Right ventricle myocardium superior (tissue), 1 donor: ENCODE data around the gene LEF1. TPM values are rescaled to one million over a fixed set of nuclear protein-coding genes. Genes with fewer than 3 reads are reported as not detected.

Experiments
- ATAC-seq: fragments of 200-7000 bp; cut with Tn5 transposase; one replicate; pipeline ENCODE4 v1.9.1; 2020; ENCODE audit warnings: mild to moderate bottlenecking; ENCODE audit not compliant: poor library complexity
- DNase-seq: peaks from one replicate; pipeline ENCODE4 v3.0.0-alpha.2; 2020
- intact Hi-C: fragments of 100-400 bp; cut with DNase I; formaldehyde crosslinking; loops from one replicate; pipeline ENCODE4 v1.11.2; 2022
- total RNA-seq: library from RNA; stranded (reverse); fragmentation: NEBNext Ultra II Directional; extraction: Animal tissue kit (Norgen Biotek cat#: 25700); gene quantifications from one replicate; pipeline ENCODE4 v1.2.1, GENCODE V29; 2021
- donor health status: DM: no; HTN: yes; CAD: no; lungs with severe emphysema.

The LEF1 gene
- total RNA-seq, 1 donor from 2014 or later = 0.51 TPM

DNA sequence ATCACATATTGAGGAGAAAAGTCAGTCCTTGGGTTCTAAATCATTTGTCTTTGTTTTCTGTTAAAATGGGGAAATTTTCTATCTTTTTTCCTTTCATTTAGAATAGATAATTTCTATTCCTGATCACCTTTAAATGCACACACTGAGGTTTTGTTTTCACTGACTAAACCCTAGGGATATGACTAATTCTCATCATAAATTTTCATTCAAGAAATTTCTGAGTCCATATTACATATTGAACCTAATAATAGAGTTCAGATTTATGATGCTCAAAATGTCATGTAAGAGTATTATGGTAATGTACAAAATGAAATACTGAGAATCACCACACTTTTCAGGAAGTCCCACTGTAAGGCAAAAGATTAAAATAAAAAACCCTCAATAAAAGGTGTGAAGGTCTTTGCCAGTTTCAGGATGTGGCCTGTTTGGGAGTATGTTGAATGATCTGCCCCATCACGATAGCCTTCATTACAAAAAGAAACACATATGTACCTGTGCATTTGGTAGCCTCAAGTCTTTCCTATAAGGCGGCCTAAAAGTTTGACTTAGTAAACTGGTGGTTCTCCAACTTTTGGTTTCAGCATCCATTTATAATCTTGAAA is 49.4 kb downstream of the LEF1 start:
- ATAC-seq (no peak), DNase-seq (no peak)
- intact Hi-C loops = no loop called here

DNA sequence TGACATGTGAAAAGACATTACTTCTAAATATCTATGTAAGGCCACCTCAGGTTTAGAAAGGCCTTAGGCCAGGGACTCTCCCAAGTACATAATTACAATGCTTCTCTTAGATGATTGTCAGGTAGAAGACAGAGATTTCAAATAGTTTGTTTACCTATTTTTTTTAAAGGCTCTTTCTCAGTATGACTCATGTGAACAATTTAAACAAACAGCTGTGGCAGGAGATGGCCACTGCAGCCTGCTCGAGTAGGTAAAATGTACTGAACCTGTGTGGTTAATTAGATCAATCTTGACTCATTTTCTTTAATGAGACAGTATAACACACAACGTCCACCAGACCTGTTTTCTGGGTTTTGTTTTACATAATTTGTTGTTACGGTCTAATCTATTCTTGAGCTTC is 50.2 kb downstream of the LEF1 start:
- intact Hi-C loops = no loop called here

DNA sequence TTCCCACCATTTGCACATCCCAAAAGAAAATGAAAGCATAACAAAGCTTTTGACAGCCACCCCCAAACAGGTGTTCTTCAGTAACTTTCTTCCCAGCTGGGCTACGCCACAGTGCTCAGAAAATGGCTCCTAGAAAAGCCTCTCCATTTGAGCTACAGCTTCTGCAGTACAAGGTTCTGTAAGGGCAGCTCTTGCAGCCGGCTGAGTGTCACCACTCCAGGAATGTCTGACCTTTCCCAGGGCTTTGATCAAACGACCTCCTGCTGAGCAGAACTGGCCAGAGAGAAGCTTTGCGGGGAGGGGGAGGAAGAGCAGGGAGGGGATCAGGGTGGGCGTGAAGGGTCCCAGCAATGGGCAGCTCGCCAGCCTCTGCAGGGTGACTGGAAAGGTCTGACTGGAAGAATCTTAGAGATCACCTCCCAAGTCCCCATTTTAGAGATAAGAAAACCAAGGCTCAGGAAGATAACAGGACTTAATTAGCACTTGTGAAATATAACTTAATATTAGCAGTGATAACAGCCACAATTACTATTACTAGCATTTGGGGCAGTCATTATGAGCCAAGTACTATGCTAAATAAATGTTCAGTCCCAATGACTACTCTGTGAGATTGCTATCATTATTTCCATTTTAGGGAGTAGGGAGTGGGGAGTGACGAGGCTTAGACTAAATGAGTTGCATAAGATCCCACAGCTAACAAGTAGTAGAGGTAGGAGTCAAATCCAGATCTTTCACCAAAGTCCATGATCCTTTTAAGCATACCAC is 51.1 kb downstream of the LEF1 start:
- ATAC-seq (no peak), DNase-seq (no peak)
- intact Hi-C loops = no loop called here

More for the DNA sequence above, 50.2 kb downstream of the LEF1 start:
- ATAC-seq (no peak), DNase-seq (no peak)

DNA sequence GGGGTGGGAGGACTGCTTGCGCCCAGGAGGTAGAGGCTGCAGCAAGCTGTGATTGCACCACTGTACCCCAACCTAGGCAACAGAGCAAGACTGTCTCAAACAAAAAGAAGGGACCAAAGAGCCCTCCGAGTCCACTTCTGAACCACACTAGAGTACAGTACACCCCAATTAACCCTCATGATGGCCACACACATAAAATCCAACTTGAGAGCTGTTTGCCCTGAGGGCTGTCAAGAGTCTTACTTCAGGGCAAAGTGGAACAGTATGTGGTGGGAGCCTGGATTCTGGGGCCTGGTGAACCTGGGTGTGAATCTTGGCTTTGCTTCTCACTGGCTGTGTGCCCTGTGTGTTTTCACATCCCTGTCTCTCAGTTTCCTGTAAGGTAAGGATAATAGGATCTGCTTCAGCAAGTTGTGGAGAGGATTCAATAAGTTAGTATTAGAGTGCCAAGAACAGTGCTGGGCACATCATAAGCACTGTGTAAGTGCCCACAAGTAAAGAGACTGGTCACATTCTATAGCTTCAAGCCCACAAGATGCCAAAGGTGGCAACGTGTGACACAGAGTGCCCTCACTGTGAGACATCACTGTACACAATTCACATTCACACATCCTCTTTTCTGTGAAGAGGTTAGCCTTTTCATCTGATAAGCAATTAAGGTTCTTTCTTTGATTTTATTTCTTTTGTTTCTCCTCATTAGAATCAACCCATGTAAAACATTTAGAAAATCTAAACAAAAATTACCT is 52.1 kb downstream of the LEF1 start:
- intact Hi-C loops = no loop called here
- DNase-seq (no peak), ATAC-seq (no peak)

DNA sequence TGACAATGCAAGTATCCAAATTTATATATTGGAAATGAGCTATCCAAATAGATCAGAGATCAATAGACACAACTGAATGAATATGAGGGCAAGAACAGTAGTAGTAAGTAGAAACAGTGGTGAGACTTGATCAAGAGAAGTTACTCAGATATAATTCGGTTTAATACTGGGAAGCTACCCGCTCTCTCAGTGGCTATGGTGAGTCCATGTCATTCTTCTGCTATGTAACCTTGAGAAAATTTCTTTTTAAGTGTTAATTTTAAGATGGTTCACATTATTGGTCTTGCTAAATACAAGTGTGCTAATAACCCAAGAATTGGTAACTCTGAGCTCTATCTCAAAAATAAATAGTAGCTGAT is 53.6 kb downstream of the LEF1 start:
- ATAC-seq = no peak
- intact Hi-C loops = no loop called here
- no peak for DNase-seq

DNA sequence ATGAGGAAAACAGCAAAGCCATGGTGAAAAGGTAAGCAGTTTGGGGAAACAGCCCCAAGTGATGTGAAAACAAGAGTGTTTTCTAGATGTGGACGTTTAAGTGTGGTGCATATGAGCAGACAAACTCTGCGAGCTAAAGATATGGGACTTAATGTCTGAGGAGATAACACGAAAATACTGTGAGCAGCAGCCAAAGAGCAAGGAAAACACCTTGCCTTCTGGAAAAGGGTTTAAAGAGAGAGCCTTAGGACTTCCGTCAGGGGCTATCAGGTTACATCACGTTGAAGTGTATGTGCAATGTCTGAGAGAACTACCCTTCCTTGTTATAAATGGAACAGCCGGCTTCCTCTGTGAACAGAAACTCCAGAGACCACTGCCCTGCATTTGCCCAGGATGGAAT is 54.2 kb downstream of the LEF1 start:
- DNase-seq (no peak), ATAC-seq (no peak)
- intact Hi-C loops = no loop called here

DNA sequence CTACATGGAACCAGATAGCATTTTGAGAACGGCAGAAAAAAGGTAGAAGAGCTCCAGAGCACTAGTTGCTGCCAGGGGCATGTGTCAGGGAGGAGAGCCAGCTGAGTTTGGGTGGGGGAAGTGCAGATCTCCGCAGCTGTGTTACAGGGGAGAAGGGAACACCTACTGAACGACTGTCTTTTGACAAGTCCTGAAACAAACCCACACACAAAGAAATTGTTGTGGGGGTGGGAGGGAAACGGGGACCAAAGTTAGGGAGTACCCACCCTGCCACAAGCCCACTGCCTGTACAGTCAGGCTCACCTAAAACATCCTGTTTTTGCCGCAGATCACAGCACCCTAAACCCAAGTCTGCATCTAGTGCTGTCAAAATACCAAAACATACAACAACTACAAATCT is 55.5 kb downstream of the LEF1 start:
- intact Hi-C loops = no loop called here
- ATAC-seq (no peak), DNase-seq (no peak)

DNA sequence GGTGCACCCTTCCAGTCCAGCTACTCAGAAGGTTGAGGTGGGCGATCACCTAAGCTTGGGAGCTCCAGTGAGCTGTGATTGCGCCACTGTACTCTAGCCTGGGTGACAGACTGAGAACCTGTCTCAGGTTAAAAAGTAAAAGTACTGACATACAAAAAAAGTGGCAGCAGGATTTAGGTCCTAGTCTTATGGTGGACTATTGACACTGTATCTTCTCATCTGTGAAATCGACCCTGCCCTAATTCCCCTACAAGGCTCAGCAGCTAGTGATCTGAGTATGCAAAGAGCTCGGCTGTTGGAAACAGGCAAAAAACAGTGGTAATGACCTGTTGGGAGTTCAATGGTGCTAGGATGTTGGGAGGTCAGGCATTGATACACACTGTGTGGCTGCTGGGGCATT is 57.0 kb downstream of the LEF1 start:
- ATAC-seq (no peak), DNase-seq (no peak)
- intact Hi-C loops = no loop called here

DNA sequence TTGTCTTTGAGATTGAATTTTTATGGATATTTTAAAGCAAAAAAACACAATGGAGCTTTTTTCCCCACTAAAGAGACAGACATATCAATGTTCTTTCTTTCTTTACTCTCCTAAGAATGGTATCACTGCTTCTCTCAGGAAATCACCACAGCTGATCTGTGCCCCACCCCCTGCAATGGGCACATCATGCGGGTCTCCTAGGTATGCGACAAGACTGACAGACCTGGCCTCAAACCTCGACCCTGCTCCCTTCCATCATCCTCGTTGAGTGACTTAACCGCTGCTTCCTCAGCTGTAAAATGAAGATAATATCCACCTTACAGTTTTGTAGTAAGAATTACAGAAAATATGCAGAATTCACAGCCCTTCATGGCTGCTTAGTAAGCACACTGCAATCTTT is 58.3 kb downstream of the LEF1 start:
- DNase-seq (no peak), ATAC-seq (no peak)
- intact Hi-C loops = no loop called here

DNA sequence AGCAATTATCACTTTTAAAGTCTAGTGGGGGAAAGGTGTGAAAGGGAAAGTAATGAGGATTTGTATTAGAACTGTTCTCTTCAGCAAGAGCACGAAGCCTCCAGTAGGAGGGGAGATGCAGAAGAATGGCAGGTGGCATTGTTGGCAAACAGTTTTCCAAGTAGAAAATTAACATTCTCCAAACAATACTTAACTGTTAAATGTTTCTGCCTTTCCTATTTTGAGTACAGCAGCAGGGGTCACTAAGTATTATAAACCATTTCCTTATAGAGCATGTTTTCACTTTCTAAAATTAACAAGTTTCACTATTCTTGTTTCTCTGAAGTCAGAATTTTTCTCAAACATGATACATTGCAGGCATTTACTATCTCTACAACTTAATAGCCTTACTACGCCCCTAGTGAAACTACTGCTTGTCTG is 58.7 kb downstream of the LEF1 start:
- intact Hi-C loops = no loop called here
- DNase-seq = no peak
- ATAC-seq = no peak

DNA sequence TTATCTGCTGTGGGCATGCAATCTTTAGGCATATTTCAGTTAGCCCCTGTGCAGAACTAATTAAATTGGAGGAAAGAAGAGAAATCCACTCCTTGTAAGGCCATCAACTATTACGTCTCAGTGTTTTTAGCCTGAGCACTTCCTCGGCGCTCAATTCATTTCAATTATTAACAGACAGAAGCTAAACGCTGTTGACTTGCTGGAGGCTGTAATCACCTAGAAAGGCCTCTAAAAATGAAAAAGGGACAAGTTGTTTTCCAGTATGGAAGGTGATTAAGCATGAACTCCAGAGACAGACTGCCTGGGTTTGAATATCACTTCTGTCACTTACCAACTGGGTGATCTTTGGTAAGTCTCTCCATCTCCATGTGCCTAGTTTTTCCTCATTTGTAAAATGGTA is 59.6 kb downstream of the LEF1 start:
- DNase-seq = no peak
- intact Hi-C loops = no loop called here
- no peak for ATAC-seq

DNA sequence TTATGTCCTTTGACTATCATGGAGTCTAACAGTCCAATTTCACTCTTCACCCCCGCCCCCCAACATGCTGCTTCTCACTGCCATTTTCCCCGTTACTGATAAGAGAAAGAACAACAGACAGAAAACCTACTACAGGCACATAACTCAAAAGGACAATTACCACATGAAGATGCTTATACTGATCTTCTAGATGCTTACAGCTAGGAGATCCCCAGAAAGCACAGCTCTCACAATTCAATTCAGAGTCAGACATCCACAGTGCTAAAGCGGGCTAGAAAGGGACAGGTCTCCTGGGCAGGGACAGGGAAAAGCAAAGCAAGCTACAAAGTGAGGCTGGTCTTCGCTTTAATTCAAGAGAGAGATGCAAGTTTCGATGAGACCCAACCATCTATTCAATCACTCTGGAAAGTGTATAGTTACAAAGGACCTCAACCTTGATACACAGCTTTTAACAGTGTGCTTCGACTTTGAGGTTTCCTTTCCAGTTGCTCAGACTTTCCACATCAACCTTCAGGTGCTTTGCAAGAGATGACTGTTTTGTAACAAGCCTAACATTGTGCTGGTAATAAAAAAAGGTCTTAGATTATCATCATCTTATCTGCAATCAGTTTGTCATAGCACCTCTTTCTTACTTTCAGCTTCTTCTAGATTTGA is 60.9 kb downstream of the LEF1 start:
- intact Hi-C loops = no loop called here
- ATAC-seq (no peak), DNase-seq (no peak)

DNA sequence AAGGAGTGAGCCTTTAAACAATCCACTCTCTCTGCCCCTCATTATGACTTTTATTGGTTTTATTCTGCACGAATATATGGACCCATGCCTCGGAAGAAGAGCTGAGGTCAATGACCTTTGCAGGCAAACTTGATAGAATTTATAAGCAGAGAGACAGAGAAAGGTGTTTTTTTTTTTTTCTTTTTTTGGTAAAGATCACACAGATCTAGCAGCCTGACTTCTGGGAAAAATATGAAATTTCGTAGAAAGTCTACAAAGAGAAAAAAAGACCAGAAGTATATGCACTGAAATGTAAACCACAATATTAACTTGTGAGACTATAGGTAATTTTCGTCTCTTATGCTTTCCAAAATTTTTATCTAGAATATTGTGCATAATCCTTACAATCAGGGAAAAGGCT is 61.6 kb downstream of the LEF1 start:
- no peak for ATAC-seq
- intact Hi-C loops = no loop called here
- DNase-seq = no peak

DNA sequence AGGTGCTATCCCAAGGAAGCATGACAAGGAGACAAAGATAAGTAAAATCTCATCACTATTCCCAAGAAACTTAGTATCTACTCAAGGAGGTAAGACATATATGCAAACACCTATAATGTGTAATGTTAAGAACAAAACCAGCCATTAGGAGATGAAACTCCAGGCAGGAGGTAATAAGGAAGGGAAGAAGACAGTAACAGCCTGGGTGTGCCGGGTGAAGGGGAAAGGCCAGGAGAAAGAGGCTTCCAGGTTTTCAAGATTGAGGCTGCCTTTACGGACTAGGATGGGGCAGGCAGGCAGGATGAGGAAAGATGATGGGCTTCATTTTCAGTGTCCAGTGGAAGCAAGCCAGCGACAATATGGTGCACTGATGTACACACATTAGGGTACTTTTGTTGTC is 62.5 kb downstream of the LEF1 start:
- no peak for ATAC-seq
- DNase-seq = no peak
- intact Hi-C loops = no loop called here

DNA sequence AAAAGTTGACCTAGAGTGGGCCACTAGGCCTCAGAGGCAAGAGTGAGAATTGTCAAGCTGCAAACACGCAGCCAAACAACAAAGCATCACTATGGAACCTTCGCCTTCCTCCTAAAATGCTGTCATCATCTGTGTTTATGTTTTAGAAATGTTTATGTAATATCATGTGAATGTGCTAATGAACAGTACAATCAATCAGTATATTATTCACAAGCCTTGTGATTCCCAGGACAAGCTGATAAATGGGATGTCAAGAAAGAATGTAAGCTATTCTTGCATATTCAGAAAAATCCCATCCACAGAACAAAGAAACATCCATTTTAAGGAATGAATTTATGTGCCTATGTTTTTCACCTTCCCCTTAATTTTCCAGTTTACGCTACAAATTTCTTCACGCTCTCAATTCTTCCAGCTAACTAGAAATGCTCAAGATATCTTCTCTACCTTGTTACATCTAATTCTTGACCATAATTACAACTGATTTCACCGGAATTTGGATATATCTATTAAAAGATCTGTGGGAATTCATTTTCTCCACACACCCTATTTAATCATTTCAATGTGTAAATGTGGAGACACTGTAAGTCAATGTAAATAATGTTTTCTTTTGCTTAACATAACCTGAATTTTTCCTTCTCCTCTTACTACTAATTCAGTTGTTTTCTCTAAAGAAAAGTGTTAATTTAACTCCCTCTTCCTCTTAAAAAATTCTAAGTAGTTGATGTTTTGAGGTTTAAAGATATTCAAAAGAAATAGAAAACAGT is 65.5 kb downstream of the LEF1 start:
- no peak for DNase-seq
- intact Hi-C loops = no loop called here
- no peak for ATAC-seq

DNA sequence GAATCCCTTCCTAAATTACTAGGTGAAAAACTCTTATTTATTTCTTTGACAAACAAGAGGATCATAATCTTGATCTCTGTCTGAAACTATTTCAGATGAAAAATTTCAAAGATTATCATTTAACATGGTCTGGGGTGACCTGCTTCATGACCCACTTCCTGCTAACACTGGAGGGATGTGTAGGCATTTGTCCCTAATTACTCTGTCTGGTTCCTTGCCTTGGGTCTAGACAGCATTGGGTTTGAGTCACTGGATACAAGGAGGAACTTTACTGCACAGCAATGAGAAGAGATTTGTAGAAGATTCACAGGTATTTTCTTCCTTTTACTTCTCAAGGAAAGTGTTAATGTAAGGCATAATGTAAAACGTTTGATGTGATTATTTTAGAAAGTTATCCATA is 67.9 kb downstream of the LEF1 start:
- intact Hi-C loops = no loop called here
- DNase-seq (no peak), ATAC-seq (no peak)

DNA sequence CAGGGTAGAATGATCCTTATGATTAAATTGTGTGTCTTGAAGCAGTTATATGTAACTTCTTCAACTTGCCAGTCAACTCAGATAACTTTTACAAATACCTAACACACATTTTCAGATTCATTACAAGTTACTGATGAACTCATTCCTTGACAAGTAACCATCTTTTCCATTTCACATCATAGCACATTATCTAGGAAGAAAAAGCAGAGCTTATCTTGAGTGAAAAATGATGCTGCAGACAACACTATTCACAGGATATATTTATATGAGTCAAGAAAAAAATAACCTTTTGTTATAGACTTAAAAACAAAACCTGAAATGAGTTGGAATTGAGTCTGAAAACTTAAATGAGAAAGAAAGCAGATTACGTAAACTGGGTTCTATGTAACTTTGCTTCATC is 68.9 kb downstream of the LEF1 start:
- no peak for ATAC-seq
- intact Hi-C loops = no loop called here
- no peak for DNase-seq

DNA sequence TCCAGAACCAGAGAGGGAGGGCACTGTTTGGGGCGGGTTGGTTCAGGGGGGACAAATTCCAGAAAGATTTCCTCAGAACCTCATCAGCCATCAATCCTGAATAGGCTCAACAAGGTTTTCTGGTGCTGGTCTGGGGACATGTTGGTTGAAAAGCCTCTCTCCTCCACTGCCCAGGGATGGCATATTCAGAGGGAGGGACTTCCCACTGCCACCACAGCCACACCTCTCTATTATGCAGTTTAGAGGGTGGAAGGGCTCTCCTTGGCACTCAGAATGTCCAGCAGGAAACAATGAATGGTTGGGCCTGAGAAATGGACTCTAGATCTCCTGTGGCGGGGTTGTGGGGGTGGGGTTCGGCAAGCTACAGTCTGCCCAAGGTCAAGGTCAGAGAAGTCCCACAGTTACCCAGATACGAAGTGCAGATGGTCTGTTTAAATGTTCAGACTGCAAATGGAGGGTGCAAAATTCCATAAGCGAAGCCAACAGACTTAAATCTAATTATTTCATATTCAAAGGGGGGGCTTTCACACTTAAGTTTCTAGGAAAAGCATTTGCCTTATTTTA is 70.7 kb downstream of the LEF1 start:
- ATAC-seq = no peak
- intact Hi-C loops = no loop called here

More for the DNA sequence above, 70.7 kb downstream of the LEF1 start:
- no peak for DNase-seq
